GM18511 (cell line): ENCODE measurements around the gene CYP4F11.
"Not testable (repeated sequence)": the region's sequence is repeated elsewhere in the genome, so short reads cannot be mapped to it uniquely, and the experiment has no call there.

Experiments
- ATAC-seq: cut with Tn5 transposase; IDR thresholded peaks from one replicate; pipeline ENCODE4 v1.9.1; 2021; ENCODE audit warnings: mild to moderate bottlenecking, moderate library complexity; ENCODE audit not compliant: unreplicated experiment

CYP4F11 gene

GRCh38 chr19:15926484-15926883, 7.8 kb downstream of the CYP4F11 start:
- no peak for ATAC-seq

- no peak for ATAC-seq
Measured at GRCh38 chr19:15923702-15924101, 10.6 kb downstream of the CYP4F11 start.

DNA sequence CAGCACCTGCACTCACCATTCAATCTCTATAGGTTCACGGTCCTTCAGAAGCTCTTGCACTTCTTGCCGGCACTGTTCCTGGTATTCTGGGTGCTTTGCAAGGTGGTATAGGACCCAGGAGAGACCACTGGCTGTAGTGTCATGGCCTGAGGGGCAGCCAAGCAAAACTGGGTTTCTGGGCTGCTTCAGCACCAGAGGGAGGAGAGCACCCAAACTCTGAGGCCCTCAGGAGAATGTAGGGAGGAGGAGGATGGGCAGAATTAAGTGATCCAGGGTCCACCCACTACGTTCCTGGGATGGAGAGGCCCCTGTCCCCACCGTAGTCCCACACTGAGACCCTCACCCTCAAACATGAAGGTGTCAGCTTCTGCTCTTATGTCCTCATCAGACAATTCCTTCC, 12.3 kb downstream of the CYP4F11 start:
- no peak for ATAC-seq

- ATAC-seq: no peak
Measured at GRCh38 chr19:15919243-15919642, 15.1 kb downstream of the CYP4F11 start.

DNA sequence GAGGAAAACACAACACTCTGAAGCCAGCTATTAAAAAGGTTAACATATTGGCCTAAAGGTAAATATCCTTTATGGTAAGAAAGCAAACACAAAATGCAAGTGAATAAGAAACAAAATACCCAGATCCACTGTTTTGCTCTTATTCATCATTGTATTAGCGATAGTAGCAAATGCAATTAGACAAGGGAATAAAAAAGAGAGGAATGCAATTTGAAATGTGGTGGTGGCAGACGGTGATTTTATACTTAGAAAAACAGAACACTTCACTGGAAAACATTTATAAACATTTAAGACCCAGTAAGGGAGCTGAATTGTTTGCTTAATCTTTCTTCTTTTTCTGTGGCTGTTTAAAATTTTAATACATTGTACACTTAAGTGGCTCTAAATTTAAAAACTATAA, 19.2 kb downstream of the CYP4F11 start:
- no peak for ATAC-seq

GRCh38 chr19:15913830-15914229, 20.5 kb downstream of the CYP4F11 start:
- no peak for ATAC-seq

DNA sequence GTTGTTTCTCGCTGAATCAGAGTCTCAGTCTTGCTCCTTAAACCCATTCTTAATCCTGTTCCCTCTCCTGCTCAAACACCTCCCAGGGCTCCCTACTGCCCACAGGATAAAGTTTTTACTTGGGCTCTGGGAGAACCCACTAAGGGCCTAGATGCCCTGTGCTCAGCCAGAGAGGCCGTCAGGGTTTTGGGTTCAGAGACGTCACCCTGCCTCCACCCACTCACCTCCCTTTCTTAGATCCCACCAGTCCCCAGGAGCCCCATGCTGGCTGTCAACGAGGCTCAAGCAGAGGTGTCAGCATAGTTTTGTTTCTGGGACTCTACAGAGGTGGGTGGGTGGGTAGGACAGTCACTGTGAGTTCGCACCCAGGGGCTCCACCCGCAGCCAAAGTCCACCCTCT, 20.9 kb downstream of the CYP4F11 start:
- ATAC-seq: no peak

DNA sequence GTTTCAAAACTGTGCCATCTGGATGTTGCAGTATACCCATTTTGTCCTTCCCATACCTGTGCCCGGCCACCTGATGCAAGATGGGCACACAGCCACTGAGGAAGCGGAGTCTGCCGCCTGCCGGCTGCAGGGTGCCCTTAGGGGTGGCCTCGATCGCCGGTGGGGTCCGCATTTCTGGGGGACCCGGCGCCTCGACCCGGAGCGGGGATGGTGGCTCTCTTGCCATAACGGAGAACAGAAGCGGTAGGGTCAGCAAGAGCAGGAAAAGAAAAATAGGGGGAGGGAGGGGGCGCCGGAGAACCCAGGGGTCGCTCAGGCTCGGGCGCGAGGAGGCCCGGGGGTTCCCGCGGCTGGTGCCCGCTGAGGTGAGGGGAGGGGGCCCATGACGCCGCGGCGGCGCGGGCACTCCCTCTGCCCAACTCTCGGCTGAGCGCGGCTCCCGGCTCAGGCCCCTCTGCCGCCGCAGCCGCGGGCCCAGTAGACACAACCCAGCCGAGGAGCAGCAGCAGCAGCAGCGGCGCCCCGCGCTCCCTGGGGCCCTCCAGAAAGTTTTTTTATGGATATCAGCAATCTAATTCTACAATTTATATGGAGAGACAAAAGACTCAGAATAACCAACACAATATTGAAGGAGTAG, 22.6 kb downstream of the CYP4F11 start:
- ATAC-seq: no peak

DNA sequence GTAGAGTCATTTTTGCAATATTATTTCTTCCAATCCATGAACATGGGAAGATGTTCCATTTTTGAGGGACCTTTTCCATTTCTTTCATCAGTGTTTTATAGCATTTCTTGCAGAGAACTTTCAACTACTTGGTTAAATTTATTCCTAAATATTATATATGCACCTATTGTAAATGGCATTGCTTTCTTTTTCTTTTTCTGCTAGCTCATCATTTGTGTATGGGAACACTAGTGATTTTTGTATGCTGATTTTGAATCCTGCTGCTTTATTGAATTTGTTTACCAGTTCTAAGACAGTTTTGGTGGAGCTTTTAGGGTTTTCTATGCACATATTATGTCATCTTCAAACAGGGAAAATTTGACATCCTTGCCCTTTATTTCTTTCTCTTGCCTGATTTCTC, 29.3 kb downstream of the CYP4F11 start:
- ATAC-seq: no peak

GRCh38 chr19:15902898-15903297, 31.4 kb downstream of the CYP4F11 start:
- not testable (repeated sequence) for ATAC-seq

DNA sequence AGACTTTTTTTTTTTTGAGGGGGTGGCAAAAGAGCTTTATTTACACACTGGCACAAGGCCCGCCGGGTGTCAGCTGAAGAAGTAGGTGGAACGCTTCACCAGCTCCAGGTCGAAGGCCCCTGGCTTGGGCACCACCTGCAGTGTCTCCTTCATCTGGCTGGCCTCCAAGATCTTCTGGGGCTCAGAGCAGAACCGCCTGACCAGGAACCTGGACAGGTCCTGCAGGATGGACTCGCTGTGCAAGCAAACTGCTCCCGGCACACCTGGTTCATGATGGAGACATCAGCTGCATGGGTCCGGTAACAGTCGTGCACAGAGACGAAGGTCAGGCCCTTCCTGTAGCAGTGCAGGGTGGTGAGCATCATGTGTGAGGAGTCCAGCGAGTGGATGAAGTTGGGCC, 32.1 kb downstream of the CYP4F11 start:
- no peak for ATAC-seq

DNA sequence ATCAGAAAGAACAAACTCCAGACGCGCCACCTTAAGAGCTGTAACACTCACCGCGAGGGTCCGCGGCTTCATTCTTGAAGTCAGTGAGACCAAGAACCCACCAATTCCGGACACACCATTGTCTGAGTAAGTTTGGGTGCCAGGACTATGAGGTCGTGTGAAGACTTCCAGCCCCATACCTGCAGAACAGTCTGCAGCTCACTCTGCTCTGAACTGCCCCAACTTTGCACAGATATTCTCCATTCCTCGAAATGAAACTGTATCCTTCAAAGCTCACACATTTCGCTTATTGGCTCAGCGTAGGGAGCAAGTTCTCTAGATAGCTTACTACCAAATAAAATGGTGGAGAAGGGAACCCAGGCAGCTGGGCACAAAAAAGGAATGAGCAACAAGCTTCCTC, 33.8 kb downstream of the CYP4F11 start:
- no peak for ATAC-seq

- not testable (repeated sequence) for ATAC-seq
Measured at GRCh38 chr19:15900032-15900431, 34.3 kb downstream of the CYP4F11 start.

DNA sequence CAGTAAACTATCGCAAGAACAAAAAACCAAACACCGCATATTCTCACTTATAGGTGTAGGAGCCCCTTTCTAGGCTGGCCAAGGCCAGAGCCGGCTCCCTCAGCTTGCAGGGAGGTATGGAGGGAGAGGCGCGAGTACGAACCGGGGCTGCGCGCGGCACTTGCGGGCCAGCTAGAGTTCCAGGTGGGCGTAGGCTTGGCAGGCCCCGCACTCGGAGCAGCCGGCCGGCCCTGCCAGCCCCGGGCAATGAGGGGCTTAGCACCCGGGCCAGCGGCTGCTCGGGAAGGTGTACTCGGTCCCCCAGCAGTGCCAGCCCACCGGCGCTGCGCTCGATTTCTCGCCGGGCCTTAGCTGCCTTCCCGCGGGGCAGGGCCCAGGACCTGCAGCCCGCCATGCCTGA, 34.8 kb downstream of the CYP4F11 start:
- not testable (repeated sequence) for ATAC-seq

- no peak for ATAC-seq
Measured at GRCh38 chr19:15897738-15898276, 36.5 kb downstream of the CYP4F11 start, which contains the start of gene CYP4F2. Gene CYP4F2 (minus strand): TSS chr19:15898074. CDS start chr19:15897611, 463 bp downstream.

GRCh38 chr19:15897026-15897737, 37.1 kb downstream of the CYP4F11 start:
- no peak for ATAC-seq

- no peak for ATAC-seq
Measured at GRCh38 chr19:15895876-15896430, 38.4 kb downstream of the CYP4F11 start.

- no peak for ATAC-seq
Measured at GRCh38 chr19:15894359-15894758, 40.0 kb downstream of the CYP4F11 start.

DNA sequence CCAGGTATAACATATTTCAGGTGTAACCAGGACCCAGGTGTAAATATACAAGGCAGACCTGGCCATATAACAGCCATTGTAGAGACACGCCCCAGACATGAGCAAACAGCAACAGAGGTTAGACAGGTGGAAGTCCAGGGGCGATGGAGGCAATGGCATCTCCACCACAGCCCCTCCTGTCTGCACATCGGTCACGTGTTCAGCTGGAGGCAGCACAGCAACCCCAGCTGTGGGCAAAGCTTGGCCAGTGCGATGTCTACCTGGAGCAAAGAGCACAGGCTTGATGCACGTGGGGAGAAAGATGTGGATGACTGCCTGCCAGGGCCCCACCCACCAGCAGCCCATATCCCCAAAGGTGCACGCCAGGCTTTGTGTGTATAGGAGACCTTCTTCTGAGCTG, 40.9 kb downstream of the CYP4F11 start:
- no peak for ATAC-seq

DNA sequence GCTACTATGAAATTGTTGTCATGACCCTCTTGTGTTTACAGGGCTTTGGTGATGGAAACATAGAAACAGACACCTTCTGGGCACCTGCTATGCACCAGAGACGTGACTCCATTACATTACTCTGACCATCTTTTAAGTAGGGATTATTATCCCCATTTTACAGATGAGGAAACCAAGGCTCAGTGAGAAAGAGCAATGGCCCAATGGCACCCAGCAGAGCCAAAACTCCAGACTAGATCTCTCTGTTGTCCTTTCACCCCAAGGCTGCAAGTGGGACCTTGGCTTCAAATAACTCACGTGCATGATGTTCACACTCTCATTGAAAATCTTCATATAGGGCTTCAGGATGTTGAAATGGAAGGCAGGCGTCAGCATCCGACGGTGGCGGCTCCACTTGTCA, 42.3 kb downstream of the CYP4F11 start:
- no peak for ATAC-seq

- no peak for ATAC-seq
Measured at GRCh38 chr19:15891434-15891833, 42.9 kb downstream of the CYP4F11 start.

GRCh38 chr19:15889339-15889738, 45.0 kb downstream of the CYP4F11 start:
- ATAC-seq: not testable (repeated sequence)
